GM21390 (cell line): ENCODE data around the gene FSTL3.
"Not testable (repeated sequence)": the region's sequence is repeated elsewhere in the genome, so short reads cannot be mapped to it uniquely, and the experiment has no call there.

Experiments used
- ATAC-seq: cut with Tn5 transposase; IDR thresholded peaks from one replicate; pipeline ENCODE4 v1.9.1; 2021; ENCODE audit not compliant: unreplicated experiment

FSTL3 gene

DNA sequence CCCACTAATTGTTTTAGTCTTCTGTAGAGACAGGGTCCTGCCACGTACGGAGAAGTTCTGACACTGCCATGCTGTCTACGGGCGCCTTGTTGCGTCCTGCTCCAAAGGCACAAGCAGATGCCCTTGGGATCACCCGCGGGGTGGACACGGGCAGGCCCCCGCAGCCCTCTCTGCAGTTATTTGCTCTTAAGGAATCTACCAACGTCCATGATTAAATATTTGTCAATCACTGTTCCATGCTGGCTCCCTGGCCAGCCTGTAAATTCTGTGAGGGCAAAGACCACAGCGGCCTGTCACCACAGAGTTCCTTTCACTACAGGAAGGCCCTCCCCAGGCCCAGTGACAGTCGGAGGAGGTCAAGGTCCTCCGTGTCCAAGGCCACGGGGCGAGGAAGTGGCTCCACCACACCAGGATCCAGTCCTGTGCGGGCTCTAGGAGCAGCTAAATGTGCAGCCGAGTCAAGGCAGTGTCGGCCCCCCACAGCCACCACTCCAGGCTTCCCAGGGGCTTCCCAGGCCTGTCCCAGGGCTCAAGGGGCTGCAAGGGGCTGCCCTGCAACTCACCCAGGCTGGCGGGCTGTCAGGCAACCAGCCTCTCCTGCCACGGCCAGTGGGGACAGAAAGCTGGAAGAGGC lies 15.3 kb upstream of the FSTL3 start:
- ATAC-seq = no peak

DNA sequence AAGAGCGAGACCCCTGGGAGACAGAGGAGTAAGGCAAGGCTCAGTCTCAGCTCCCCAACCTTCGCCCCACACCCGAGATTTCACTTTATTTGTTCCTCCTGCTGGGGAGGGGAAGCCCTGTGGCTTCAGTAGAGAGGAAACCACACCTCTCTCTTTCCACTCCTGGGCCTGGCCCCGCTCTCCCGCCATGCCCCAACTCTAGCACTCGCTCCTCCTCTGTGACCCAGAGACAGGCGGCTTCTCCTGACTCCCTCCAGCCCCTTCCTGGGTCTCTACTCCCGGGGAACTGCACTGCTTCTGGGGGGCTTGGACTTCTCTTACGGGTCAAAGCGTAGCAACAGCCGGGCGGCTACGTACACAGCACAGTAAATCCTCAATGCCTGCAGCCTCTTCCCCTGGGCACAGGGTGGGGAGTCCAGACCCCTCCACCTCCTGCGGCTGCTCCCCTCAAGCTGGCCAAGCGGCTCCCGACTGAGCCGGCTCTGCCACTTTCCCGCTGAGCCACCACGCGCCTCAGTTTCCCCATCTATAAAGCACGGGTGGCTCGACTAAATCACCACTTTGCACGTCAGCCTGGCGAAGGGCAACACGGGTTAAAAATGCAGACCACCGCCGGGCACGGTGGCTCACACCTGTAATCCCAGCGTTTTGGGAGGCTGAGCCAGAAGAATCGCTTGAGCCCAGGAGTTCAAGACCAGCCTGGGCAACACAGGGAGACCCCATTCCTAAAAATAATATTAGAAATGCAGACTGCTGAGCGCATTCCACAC lies 14.6 kb upstream of the FSTL3 start:
- no peak for ATAC-seq

DNA sequence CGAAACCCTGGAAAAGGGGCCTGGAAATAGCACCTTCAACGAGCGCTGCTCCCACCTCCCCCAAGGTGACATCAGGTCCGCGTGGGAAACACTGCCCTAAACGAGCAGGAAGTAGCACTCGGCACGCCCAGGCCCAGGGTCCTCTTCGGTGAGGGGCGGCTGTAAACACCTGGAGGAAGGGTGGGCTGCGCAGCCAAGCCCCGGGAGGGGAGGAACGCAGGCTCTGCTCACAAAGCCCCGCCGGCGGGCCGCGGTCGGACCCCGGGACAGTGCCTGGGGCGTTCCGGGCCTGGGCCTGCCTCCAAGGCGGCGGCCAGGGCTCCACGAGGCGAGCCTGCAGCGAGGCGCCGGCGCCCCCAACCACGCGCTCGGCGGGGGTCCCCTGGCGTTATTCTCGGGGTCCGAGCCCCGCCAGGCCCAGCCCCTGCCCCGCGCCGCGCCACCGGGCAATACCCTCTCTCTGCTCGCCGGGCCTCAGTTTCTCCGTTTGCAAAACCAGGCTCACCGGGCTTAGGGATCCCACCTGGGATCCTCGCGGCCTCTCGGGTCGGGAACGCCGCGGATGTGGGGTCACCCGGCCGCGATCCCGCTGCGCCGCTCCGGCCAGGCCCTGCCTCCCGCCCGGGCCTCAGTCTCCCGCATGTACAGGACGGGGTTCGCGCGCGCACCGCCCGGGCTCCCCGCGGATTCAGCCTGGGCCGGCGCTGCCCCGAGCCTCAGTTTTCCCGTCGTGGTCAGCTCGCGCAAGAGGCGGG lies 13.8 kb upstream of the FSTL3 start:
- no peak for ATAC-seq

- peak; percentile 57 for ATAC-seq
Measured at GRCh38 chr19:662962-663681, 13.1 kb upstream of the FSTL3 start, which contains the start of gene RNF126. RNF126 (minus strand) TSS chr19:663214; CDS start chr19:663121, 93 bp downstream.

DNA sequence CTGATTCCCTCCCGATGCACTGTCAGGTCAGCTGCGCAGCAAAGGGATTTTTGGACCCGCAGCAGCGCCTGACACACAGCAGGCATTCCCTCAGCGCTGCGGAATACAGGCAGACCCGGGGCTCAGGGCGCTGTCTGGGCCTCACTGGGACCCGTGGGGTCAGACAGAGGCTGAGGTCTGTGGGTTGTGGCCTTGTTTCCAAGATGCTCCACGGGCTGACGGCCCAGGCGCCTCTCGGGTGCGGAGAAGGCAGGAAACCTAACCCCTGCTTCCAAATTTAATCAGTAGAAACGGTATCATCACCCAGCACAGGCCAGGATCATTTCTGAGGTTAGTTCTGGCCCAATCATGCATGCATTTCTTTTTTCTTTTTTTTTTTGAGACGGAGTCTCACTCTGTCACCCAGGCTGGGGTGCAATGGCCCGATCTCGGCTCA lies 12.5 kb upstream of the FSTL3 start:
- ATAC-seq = no peak

- ATAC-seq = no peak
Measured at GRCh38 chr19:664913-665443, 11.2 kb upstream of the FSTL3 start.

GRCh38 chr19:666985-667573 lies 9.1 kb upstream of the FSTL3 start:
- not testable (repeated sequence) for ATAC-seq

GRCh38 chr19:668675-669434 lies 7.3 kb upstream of the FSTL3 start:
- ATAC-seq = not testable (repeated sequence)

GRCh38 chr19:670609-671075 lies 5.5 kb upstream of the FSTL3 start:
- no peak for ATAC-seq

- no peak for ATAC-seq
Measured at GRCh38 chr19:674282-675151, 1.7 kb upstream of the FSTL3 start.

- no peak for ATAC-seq
Measured at GRCh38 chr19:676007-676338, 219 bp upstream of the FSTL3 start.

GRCh38 chr19:677201-677600 lies 1.0 kb downstream of the FSTL3 start:
- no peak for ATAC-seq

DNA sequence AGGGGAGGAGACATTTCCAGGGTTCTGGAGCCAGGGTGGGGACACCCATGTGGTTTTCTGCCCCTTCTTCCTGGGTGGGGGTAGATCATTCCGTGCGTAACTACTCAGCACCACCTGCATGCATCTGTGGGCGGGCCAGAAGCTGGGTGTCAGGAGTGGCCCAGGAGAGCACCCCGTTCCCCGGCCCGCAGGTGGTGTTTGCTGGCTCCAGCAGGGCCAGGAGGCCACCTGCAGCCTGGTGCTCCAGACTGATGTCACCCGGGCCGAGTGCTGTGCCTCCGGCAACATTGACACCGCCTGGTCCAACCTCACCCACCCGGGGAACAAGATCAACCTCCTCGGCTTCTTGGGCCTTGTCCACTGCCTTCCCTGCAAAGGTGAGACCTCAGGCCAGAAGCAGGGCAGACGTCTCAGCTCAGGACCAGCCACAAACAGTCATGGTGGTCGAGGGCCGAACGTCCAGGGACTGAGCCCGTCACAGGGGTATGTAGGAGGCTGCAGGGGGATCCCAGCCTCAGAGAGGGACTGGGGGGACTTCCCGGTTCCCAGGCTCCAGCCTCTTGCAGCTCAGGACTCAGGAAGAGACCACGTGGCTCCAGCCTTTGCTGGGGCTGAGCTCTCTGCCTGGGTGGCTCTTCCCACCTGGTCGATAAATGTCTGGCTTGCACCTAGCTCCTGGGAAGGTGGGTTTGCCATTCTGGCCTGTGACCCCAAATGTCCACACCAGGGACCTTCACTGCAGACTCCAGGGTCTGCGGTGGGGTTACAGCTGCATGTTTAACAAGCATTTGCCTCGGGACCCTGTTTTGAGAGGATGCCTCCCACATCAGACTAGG lies 1.6 kb downstream of the FSTL3 start:
- no peak for ATAC-seq

DNA sequence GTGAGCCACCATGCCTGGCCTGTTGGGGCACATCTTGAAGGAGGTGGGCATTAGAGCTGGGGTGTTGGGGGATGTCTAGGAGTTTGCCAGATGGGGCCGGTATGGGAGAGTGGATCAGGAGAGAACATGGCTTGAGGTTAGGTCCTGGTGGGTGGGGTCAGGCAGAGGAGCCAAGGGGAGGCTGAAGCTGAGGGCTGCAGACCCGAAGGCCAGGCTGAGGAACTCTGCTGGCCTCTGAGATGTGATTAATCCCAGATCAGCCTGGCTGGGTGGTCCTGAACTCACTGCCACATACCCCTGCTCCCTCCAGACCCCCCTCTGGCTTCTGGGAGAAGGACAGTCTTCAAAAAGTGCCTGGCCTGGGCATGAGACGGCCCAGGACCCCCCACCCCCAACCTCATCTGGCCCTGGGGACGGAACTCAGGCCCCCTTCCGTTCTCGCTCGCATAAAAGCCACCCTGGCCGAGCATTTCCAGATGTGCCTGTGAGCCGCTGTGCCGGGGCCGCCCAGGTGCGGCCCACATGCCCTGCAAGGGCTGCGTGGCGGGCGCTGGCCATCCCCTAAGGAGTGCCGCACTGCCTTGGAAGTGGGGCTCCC lies 2.7 kb downstream of the FSTL3 start:
- ATAC-seq = no peak

DNA sequence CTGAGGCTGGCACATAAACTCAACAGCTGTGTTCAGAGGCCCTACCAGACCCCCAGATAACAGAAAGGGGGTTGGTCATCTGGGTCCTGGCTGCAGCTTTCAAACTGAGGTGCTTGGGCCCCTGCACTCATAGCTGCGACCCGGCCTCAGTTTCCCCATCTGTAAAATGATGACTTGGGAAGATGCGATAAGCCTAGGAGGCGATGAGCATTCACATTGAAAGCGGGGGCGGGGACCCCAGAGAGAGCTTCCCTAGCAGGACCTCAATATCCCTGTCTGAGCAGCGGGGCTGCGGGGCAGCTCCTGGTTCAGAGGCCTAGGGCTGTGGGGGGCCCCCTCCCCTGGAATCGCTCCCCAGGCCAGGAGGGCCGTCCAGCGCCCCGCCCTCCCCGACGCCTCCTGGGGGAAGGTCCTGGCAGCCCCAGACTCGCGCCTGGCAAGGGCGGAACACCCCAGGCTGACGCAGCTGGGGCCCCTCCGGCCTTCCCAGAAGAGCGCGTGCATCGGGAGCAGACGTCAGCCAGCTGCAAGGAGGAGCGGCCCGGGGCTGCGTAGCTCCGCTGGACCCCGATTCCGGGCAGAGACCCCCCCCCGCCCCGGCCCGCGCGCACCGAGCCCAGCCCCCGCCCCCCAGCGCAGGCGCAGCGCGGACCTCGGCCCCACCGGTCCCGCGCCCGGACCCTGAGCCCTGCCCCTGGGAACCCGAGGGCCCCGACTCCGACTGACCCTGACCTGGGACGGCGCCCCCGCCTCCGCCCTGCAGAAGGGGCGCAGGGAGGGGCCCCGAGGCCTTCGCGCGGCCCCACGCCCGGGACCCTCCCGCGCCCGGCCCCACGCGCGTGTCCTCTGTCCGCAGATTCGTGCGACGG lies 3.5 kb downstream of the FSTL3 start:
- peak; percentile 3 for ATAC-seq

- peak; percentile 60 for ATAC-seq
Measured at GRCh38 chr19:680287-681028, 4.3 kb downstream of the FSTL3 start.
